Keratinocyte (primary cell): ENCODE measurements around the gene SPATC1L. TPM values are rescaled to one million over a fixed set of nuclear protein-coding genes. Genes with fewer than 3 reads are reported as not detected.

Experiments
- DNase-seq: peaks from one replicate; pipeline ENCODE4 v3.0.0-alpha.2; 2011; ENCODE audit warnings: low read depth, missing footprints, low spot score
- FAIRE-seq: peaks from 2 replicates; lab custom pipeline; 2011; peaks lifted over from hg19 to GRCh38; lab: Jason Lieb, UNC
- H2AFZ ChIP-seq: 2 replicates; pipeline ENCODE4 v1.6.0; 2012; ENCODE audit warnings: low read length, control low read depth, inconsistent platforms; ENCODE audit not compliant: control insufficient read depth
- H3K27ac ChIP-seq: 2 replicates; pipeline ENCODE4 v1.5.1; 2011; ENCODE audit warnings: low read length; ENCODE audit not compliant: control insufficient read depth, insufficient read depth
- H3K27me3 ChIP-seq: 3 replicates; pipeline ENCODE4 v1.6.0; 2011; ENCODE audit warnings: low read length; ENCODE audit not compliant: control insufficient read depth, insufficient read depth; ENCODE audit errors: extremely low read depth
- H3K36me3 ChIP-seq, 2 experiments: 2 replicates in 1 of 2; 3 replicates in 1 of 2; pipeline ENCODE4 v1.5.1; 2011; ENCODE audit warnings: low read length in 2 of 2, mild to moderate bottlenecking in 1 of 2; ENCODE audit not compliant: control insufficient read depth in 2 of 2, insufficient read depth in 2 of 2; ENCODE audit errors: extremely low read depth in 1 of 2
- H3K4me1 ChIP-seq: 3 replicates; pipeline ENCODE4 v1.5.1; 2011; ENCODE audit warnings: low read length; ENCODE audit not compliant: control insufficient read depth, insufficient read depth; ENCODE audit errors: extremely low read depth
- H3K4me2 ChIP-seq: 3 replicates; pipeline ENCODE4 v1.6.0; 2011; ENCODE audit warnings: low read depth, low read length; ENCODE audit not compliant: control insufficient read depth, insufficient read depth; ENCODE audit errors: extremely low read depth
- H3K4me3 ChIP-seq, 3 experiments: fragments of 200-600 bp in 1 of 3; sonication (generic) in 1 of 3; 2 replicates in 2 of 3; 3 replicates in 1 of 3; pipeline ENCODE4 v1.5.1; 2011 to 2016; ENCODE audit warnings: low read length in 3 of 3, mild to moderate bottlenecking in 3 of 3, control low read depth in 2 of 3, inconsistent platforms in 1 of 3, low read depth in 1 of 3, mixed read lengths in 1 of 3, mixed run types in 1 of 3, moderate library complexity in 1 of 3; ENCODE audit not compliant: control insufficient read depth in 2 of 3, insufficient read depth in 2 of 3; ENCODE audit errors: extremely low read depth in 1 of 3
- H3K79me2 ChIP-seq: 2 replicates; pipeline ENCODE4 v1.6.0; 2012; ENCODE audit warnings: low read length; ENCODE audit not compliant: control insufficient read depth, insufficient read depth
- H3K9ac ChIP-seq: 3 replicates; pipeline ENCODE4 v1.6.0; 2011; ENCODE audit warnings: low read length; ENCODE audit not compliant: control insufficient read depth, insufficient read depth; ENCODE audit errors: extremely low read depth
- H3K9me1 ChIP-seq: 3 replicates; pipeline ENCODE4 v1.6.0; 2011; ENCODE audit warnings: low read length; ENCODE audit not compliant: control insufficient read depth, insufficient read depth; ENCODE audit errors: extremely low read depth
- H3K9me3 ChIP-seq: 2 replicates; pipeline ENCODE4 v1.5.1; 2012; ENCODE audit warnings: low read depth, low read length; ENCODE audit not compliant: control insufficient read depth
- H4K20me1 ChIP-seq: 3 replicates; pipeline ENCODE4 v1.6.0; 2011; ENCODE audit warnings: low read length; ENCODE audit not compliant: control insufficient read depth, insufficient read depth; ENCODE audit errors: extremely low read depth
- EZH2 ChIP-seq: IDR thresholded peaks from one replicate; pipeline ENCODE4 v1.6.1; 2012; ENCODE audit warnings: inconsistent platforms, mild to moderate bottlenecking, low read length, moderate library complexity
- dilution Hi-C: fragments of 300-500 bp; cut with MboI; formaldehyde crosslinking; loops from one replicate; pipeline ENCODE4 v1.7.0; 2020; ENCODE audit warnings: low sequenced_read_pairs; ENCODE audit not compliant: extremely low pct_ligation_motif_present
- polyA plus RNA-seq, 5 experiments: library from polyadenylated mRNA; depleted of rRNA in 3 of 5; stranded (reverse) in 3 of 5; stranded (forward) in 1 of 5; unstranded in 1 of 5; fragments of >200 nt; gene quantifications; 1 replicate in 1 of 5; 2 replicates in 3 of 5; 3 replicates in 1 of 5; pipeline versions ENCODE4 v1.2.1 to v1.2.3, GENCODE V29; 2011 to 2012; ENCODE audit warnings: missing spikeins in 2 of 5, low read depth in 1 of 5, low replicate concordance in 1 of 5
- TF ChIP-seq, protein P1 (sequence below), 3 experiments: IDR thresholded peaks in 1 of 3; conservative IDR thresholded peaks in 1 of 3; optimal IDR thresholded peaks in 1 of 3; 2 replicates in 2 of 3; 3 replicates in 1 of 3; pipeline versions ENCODE3 to v1.5.1; 2011; ENCODE audit warnings: low read length in 3 of 3, mild to moderate bottlenecking in 3 of 3, moderate library complexity in 2 of 3, control low read depth in 1 of 3, inconsistent platforms in 1 of 3; ENCODE audit not compliant: insufficient read depth in 2 of 3; ENCODE audit errors: extremely low read depth in 1 of 3

SPATC1L gene
- polyA plus RNA-seq, 1 donor (not counting 4 experiments of a cell fraction or from before 2014, with no cell fraction given) = 1.3 TPM

- H4K20me1 ChIP-seq = peaks cover 7% of the 10 kb centered on the region
- H3K9me3 ChIP-seq = no peaks in the 10 kb centered on the region
- no peak overlapping the region for H3K27ac ChIP-seq
- H3K27me3 ChIP-seq = no peaks in the 10 kb centered on the region
- FAIRE-seq (no peak), DNase-seq (no peak)
- no peaks in the 10 kb centered on the region for H3K4me1 ChIP-seq
- no peak overlapping the region for H3K4me2 ChIP-seq
- no peak overlapping the region for H2AFZ ChIP-seq
- H3K79me2 ChIP-seq = peaks cover 7% of the 10 kb centered on the region
- peaks cover 65 to 74% of the 10 kb centered on the region in 2 experiments for H3K36me3 ChIP-seq
- no peak overlapping the region for H3K9ac ChIP-seq
- no peak for TF ChIP-seq EZH2
- TF ChIP-seq, protein P1, sequence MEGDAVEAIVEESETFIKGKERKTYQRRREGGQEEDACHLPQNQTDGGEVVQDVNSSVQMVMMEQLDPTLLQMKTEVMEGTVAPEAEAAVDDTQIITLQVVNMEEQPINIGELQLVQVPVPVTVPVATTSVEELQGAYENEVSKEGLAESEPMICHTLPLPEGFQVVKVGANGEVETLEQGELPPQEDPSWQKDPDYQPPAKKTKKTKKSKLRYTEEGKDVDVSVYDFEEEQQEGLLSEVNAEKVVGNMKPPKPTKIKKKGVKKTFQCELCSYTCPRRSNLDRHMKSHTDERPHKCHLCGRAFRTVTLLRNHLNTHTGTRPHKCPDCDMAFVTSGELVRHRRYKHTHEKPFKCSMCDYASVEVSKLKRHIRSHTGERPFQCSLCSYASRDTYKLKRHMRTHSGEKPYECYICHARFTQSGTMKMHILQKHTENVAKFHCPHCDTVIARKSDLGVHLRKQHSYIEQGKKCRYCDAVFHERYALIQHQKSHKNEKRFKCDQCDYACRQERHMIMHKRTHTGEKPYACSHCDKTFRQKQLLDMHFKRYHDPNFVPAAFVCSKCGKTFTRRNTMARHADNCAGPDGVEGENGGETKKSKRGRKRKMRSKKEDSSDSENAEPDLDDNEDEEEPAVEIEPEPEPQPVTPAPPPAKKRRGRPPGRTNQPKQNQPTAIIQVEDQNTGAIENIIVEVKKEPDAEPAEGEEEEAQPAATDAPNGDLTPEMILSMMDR (optimal IDR thresholded peaks at IDR 0.05 in 1 of 3, IDR thresholded peaks at IDR 0.05 in 1 of 3, conservative IDR thresholded peaks at IDR 0.05 in 1 of 3; ENCODE audit: extremely low read depth in 1 of 3, insufficient read depth in 2 of 3, low read length in 3 of 3) = no peak
- no peaks in the 10 kb centered on the region for H3K9me1 ChIP-seq
- dilution Hi-C loops = no loop called here
- no peak overlapping the region for H3K4me3 ChIP-seq
Measured at GRCh38 chr21:46207920-46208591, 23.8 kb upstream of the SPATC1L start.

- H3K4me2 ChIP-seq = no peak overlapping the region
- no peaks in the 10 kb centered on the region for H3K9me3 ChIP-seq
- H3K9me1 ChIP-seq = no peaks in the 10 kb centered on the region
- peaks cover 63 to 71% of the 10 kb centered on the region in 2 experiments for H3K36me3 ChIP-seq
- no peak overlapping the region for H3K27ac ChIP-seq
- dilution Hi-C loops = no loop called here
- H4K20me1 ChIP-seq = peaks cover 5% of the 10 kb centered on the region
- H3K9ac ChIP-seq = no peak overlapping the region
- H3K79me2 ChIP-seq = peaks cover 6% of the 10 kb centered on the region
- no peak overlapping the region for H3K4me3 ChIP-seq
- H2AFZ ChIP-seq = no peak overlapping the region
- no peaks in the 10 kb centered on the region for H3K4me1 ChIP-seq
- DNase-seq = no peak
- TF ChIP-seq, protein P1 (optimal IDR thresholded peaks at IDR 0.05 in 1 of 3, IDR thresholded peaks at IDR 0.05 in 1 of 3, conservative IDR thresholded peaks at IDR 0.05 in 1 of 3; ENCODE audit: extremely low read depth in 1 of 3, insufficient read depth in 2 of 3, low read length in 3 of 3) = no peak
- no peak for TF ChIP-seq EZH2
- FAIRE-seq = no peak
- no peaks in the 10 kb centered on the region for H3K27me3 ChIP-seq
Measured at GRCh38 chr21:46207006-46207919, 23.0 kb upstream of the SPATC1L start.
